ENCODE measurements around the gene SRP54.
"Not testable (repeated sequence)": the region's sequence is repeated elsewhere in the genome, so short reads cannot be mapped to it uniquely, and the experiment has no call there.

SRP54 gene

GRCh38 chr14:34985740-34986139, 2.9 kb downstream of the SRP54 start:
- no peak for FAIRE-seq

- no peak for FAIRE-seq
Measured at GRCh38 chr14:34987180-34987579, 4.4 kb downstream of the SRP54 start.

- no peak for FAIRE-seq
Measured at GRCh38 chr14:34989762-34990161, 7.0 kb downstream of the SRP54 start.

- no peak for FAIRE-seq
Measured at GRCh38 chr14:34993426-34993825, 10.6 kb downstream of the SRP54 start.

GRCh38 chr14:34994668-34995067, 11.9 kb downstream of the SRP54 start:
- no peak for FAIRE-seq

- FAIRE-seq: no peak
Measured at GRCh38 chr14:34997762-34998161, 15.0 kb downstream of the SRP54 start.

GRCh38 chr14:34999500-34999899, 16.7 kb downstream of the SRP54 start:
- FAIRE-seq: no peak

- FAIRE-seq: no peak
Measured at GRCh38 chr14:35001621-35002020, 18.8 kb downstream of the SRP54 start.

GRCh38 chr14:35004839-35005238, 22.0 kb downstream of the SRP54 start:
- FAIRE-seq: no peak

GRCh38 chr14:35016568-35016967, 33.8 kb downstream of the SRP54 start:
- no peak for FAIRE-seq

- FAIRE-seq: no peak
Measured at GRCh38 chr14:35020713-35021112, 37.9 kb downstream of the SRP54 start.

- no peak for FAIRE-seq
Measured at GRCh38 chr14:35028435-35028834, 45.6 kb downstream of the SRP54 start.

GRCh38 chr14:35032562-35032961, 49.8 kb downstream of the SRP54 start:
- FAIRE-seq: no peak

GRCh38 chr14:35034440-35034833, 51.6 kb downstream of the SRP54 start:
- no peak for FAIRE-seq

- not testable (repeated sequence) for FAIRE-seq
Measured at GRCh38 chr14:35034944-35035554, 52.3 kb downstream of the SRP54 start.

- not testable (repeated sequence) for FAIRE-seq
Measured at GRCh38 chr14:35038312-35038711, 55.5 kb downstream of the SRP54 start.

- no peak for FAIRE-seq
Measured at GRCh38 chr14:35042632-35043031, 59.8 kb downstream of the SRP54 start.

- FAIRE-seq: no peak
Measured at GRCh38 chr14:35043046-35043445, 60.3 kb downstream of the SRP54 start.

- FAIRE-seq: no peak
Measured at GRCh38 chr14:35044939-35045797, 62.4 kb downstream of the SRP54 start.

GRCh38 chr14:35045798-35046047, 62.9 kb downstream of the SRP54 start:
- FAIRE-seq: no peak

- no peak for FAIRE-seq
Measured at GRCh38 chr14:35046048-35046750, 63.4 kb downstream of the SRP54 start, which contains the start of gene FAM177A1. TSS of gene FAM177A1 (plus strand) at chr14:35046272. CDS start at chr14:35046464, 192 bp downstream.

- FAIRE-seq: no peak
Measured at GRCh38 chr14:35046751-35047536, 64.2 kb downstream of the SRP54 start.

- FAIRE-seq: no peak
Measured at GRCh38 chr14:35047976-35048513, 65.3 kb downstream of the SRP54 start.

Data from A204.1 (cell line).